GM19438 (cell line): ENCODE results near the gene HIBADH.
A peak's percentile ranks its signal among the peaks of the same experiment; 100 is the strongest.

Experiments used
- ATAC-seq: cut with Tn5 transposase; IDR thresholded peaks from one replicate; pipeline ENCODE4 v1.9.1; 2021; ENCODE audit warnings: low read depth; ENCODE audit not compliant: unreplicated experiment

The HIBADH gene

GRCh38 chr7:27662490-27663205 lies at the start of gene HIBADH:
HIBADH (minus strand) TSS chr7:27662883; CDS start chr7:27662788, 95 bp downstream.
- peak; percentile 99 for ATAC-seq

- no peak for ATAC-seq
Observed at GRCh38 chr7:27712217-27712616, 49.5 kb upstream of the HIBADH start.

- ATAC-seq: no peak
Observed at GRCh38 chr7:27709137-27710075, 46.7 kb upstream of the HIBADH start.

GRCh38 chr7:27708485-27708884 lies 45.8 kb upstream of the HIBADH start:
- ATAC-seq: no peak

- ATAC-seq: no peak
Observed at GRCh38 chr7:27705200-27705594, 42.5 kb upstream of the HIBADH start.

- no peak for ATAC-seq
Observed at GRCh38 chr7:27704422-27705199, 41.9 kb upstream of the HIBADH start.

GRCh38 chr7:27703181-27703580 lies 40.5 kb upstream of the HIBADH start:
- no peak for ATAC-seq

- ATAC-seq: no peak
Observed at GRCh38 chr7:27700501-27700900, 37.8 kb upstream of the HIBADH start.

GRCh38 chr7:27699751-27700150 lies 37.1 kb upstream of the HIBADH start:
- no peak for ATAC-seq

- peak; percentile 75 for ATAC-seq
Observed at GRCh38 chr7:27697861-27698430, 35.3 kb upstream of the HIBADH start.

- no peak for ATAC-seq
Observed at GRCh38 chr7:27695096-27695495, 32.4 kb upstream of the HIBADH start.

- ATAC-seq: no peak
Observed at GRCh38 chr7:27693794-27694193, 31.1 kb upstream of the HIBADH start.

GRCh38 chr7:27690649-27691048 lies 28.0 kb upstream of the HIBADH start:
- no peak for ATAC-seq

- no peak for ATAC-seq
Observed at GRCh38 chr7:27689591-27690164, 27.0 kb upstream of the HIBADH start.

GRCh38 chr7:27689150-27689549 lies 26.5 kb upstream of the HIBADH start:
- ATAC-seq: no peak

GRCh38 chr7:27688646-27689045 lies 26.0 kb upstream of the HIBADH start:
- ATAC-seq: no peak

GRCh38 chr7:27688056-27688455 lies 25.4 kb upstream of the HIBADH start:
- ATAC-seq: no peak

- no peak for ATAC-seq
Observed at GRCh38 chr7:27686315-27686714, 23.6 kb upstream of the HIBADH start.

- ATAC-seq: no peak
Observed at GRCh38 chr7:27685893-27686292, 23.2 kb upstream of the HIBADH start.

- no peak for ATAC-seq
Observed at GRCh38 chr7:27685209-27685608, 22.5 kb upstream of the HIBADH start.
